Neuronal stem cell (in vitro differentiated cells): Measurements from ENCODE around the gene PTPRE.

ENCODE experiments used
- DNase-seq: peaks from one replicate; pipeline ENCODE4 v3.0.0-alpha.2; 2013; ENCODE audit warnings: low spot score
- H2AFZ ChIP-seq: one replicate; pipeline ENCODE4 v1.6.1; 2013; ENCODE audit warnings: mild to moderate bottlenecking, low read length, inconsistent platforms
- H2AK5ac ChIP-seq: 2 replicates; pipeline ENCODE4 v1.6.1; 2013; ENCODE audit warnings: low read depth, mild to moderate bottlenecking, inconsistent platforms, low read length, moderate library complexity, mixed read lengths
- H2BK120ac ChIP-seq: 2 replicates; pipeline ENCODE4 v1.6.1; 2013; ENCODE audit warnings: low read depth, mild to moderate bottlenecking, inconsistent platforms, low read length, moderate library complexity, mixed read lengths
- H2BK12ac ChIP-seq: one replicate; pipeline ENCODE4 v1.6.1; 2013; ENCODE audit warnings: low read length, inconsistent platforms
- H2BK15ac ChIP-seq: 2 replicates; pipeline ENCODE4 v1.6.1; 2013; ENCODE audit warnings: mild to moderate bottlenecking, low read length, inconsistent platforms, mixed read lengths
- H2BK5ac ChIP-seq: one replicate; pipeline ENCODE4 v1.6.1; 2013; ENCODE audit warnings: inconsistent platforms, mild to moderate bottlenecking, low read length, moderate library complexity
- H3K14ac ChIP-seq: one replicate; pipeline ENCODE4 v1.6.1; 2013; ENCODE audit warnings: low read length, inconsistent platforms
- H3K18ac ChIP-seq: 2 replicates; pipeline ENCODE4 v1.6.1; 2013; ENCODE audit warnings: low read length, inconsistent platforms
- H3K23ac ChIP-seq: 2 replicates; pipeline ENCODE4 v1.6.1; 2013; ENCODE audit warnings: low read depth, mild to moderate bottlenecking, mixed read lengths, low read length, inconsistent platforms; ENCODE audit not compliant: poor library complexity
- H3K27ac ChIP-seq: replicated peaks from 3 replicates; pipeline ENCODE4 v1.5.1; 2013; ENCODE audit warnings: low read length, inconsistent platforms
- H3K27me3 ChIP-seq, 3 experiments: 2 replicates each; pipeline ENCODE4 v1.6.1; 2013; ENCODE audit warnings: low read length in 3 of 3, mild to moderate bottlenecking in 2 of 3, inconsistent platforms in 1 of 3, low read depth in 1 of 3, mixed read lengths in 1 of 3, moderate library complexity in 1 of 3; ENCODE audit not compliant: control insufficient read depth in 3 of 3, insufficient read depth in 3 of 3
- H3K36me3 ChIP-seq, 2 donors: replicated peaks in 1 of 2; 2 replicates each; pipeline ENCODE4 v1.6.1; 2013; ENCODE audit warnings: low read length in 2 of 2; ENCODE audit not compliant: control insufficient read depth in 2 of 2, insufficient read depth in 2 of 2
- H3K4ac ChIP-seq: 2 replicates; pipeline ENCODE4 v1.6.1; 2013; ENCODE audit warnings: inconsistent platforms, mild to moderate bottlenecking, low read length, moderate library complexity
- H3K4me1 ChIP-seq, 2 donors: 1 replicate in 1 of 2; 2 replicates in 1 of 2; pipeline ENCODE4 v1.6.1; 2013; ENCODE audit warnings: low read length in 2 of 2, low read depth in 1 of 2; ENCODE audit not compliant: control insufficient read depth in 2 of 2, insufficient read depth in 1 of 2
- H3K4me2 ChIP-seq: one replicate; pipeline ENCODE4 v1.6.1; 2013; ENCODE audit warnings: mild to moderate bottlenecking, low read length, inconsistent platforms; ENCODE audit not compliant: insufficient read depth, poor library complexity, severe bottlenecking
- H3K4me3 ChIP-seq, 2 donors: 2 replicates each; pipeline ENCODE4 v1.5.1; 2013; ENCODE audit warnings: low read length in 2 of 2, mild to moderate bottlenecking in 2 of 2, inconsistent platforms in 1 of 2, moderate library complexity in 1 of 2
- H3K79me1 ChIP-seq: one replicate; pipeline ENCODE4 v1.6.1; 2013; ENCODE audit warnings: low read depth, mild to moderate bottlenecking, inconsistent platforms, low read length, moderate library complexity
- H3K9ac ChIP-seq: one replicate; pipeline ENCODE4 v1.6.1; 2013; ENCODE audit warnings: mild to moderate bottlenecking, low read depth, low read length, inconsistent platforms; ENCODE audit not compliant: poor library complexity
- H3K9me3 ChIP-seq, 2 donors: replicated peaks in 1 of 2; 2 replicates each; pipeline versions ENCODE3 to v1.6.1; 2013; ENCODE audit warnings: low read length in 2 of 2, mild to moderate bottlenecking in 2 of 2, inconsistent platforms in 1 of 2, low read depth in 1 of 2, mixed read lengths in 1 of 2, moderate library complexity in 1 of 2; ENCODE audit not compliant: control insufficient read depth in 2 of 2, insufficient read depth in 1 of 2
- H4K8ac ChIP-seq: one replicate; pipeline ENCODE4 v1.6.1; 2013; ENCODE audit warnings: low read depth, mild to moderate bottlenecking, inconsistent platforms, low read length, moderate library complexity
- H4K91ac ChIP-seq: one replicate; pipeline ENCODE4 v1.6.1; 2013; ENCODE audit warnings: low read length, low read depth, mild to moderate bottlenecking, inconsistent platforms; ENCODE audit not compliant: poor library complexity
- WGBS, 2 donors: extraction: QIAGEN DNeasy Blood & Tissue Kit; methylation state at CpG; one replicate each; pipeline ENCODE4 v1.1.7; 2013; ENCODE audit warnings: missing lambda C conversion rate in 2 of 2, mixed read lengths in 1 of 2; ENCODE audit not compliant: insufficient read length in 2 of 2, insufficient replicate concordance in 1 of 2; ENCODE audit errors: extremely low coverage in 2 of 2; 5-methylcytosine and 5-hydroxymethylcytosine counted together

Gene PTPRE

GRCh38 chr10:127894146-127894545, 12.8 kb upstream of the PTPRE start:
- no CpG with 5 or more reads among the region's 1 CpG for WGBS, 2 donors
- Histone ChIP-seq H3K4ac (no peak overlapping the region), H4K91ac (no peak overlapping the region), H2BK5ac (no peak overlapping the region), H2AFZ (no peak overlapping the region), H3K23ac (no peak overlapping the region), H3K27ac (no peak overlapping the region), H3K9ac (no peak overlapping the region), H3K36me3 (no peaks in the 10 kb centered on the region), H2BK15ac (no peak overlapping the region), H4K8ac (no peak overlapping the region), H3K9me3 (no peaks in the 10 kb centered on the region), H3K14ac (no peak overlapping the region), H2BK120ac (no peak overlapping the region), H3K4me2 (no peak overlapping the region), H3K18ac (no peak overlapping the region), H3K27me3 (peaks cover 0 to 3% (median 0%) of the 10 kb centered on the region in 3 experiments), H2AK5ac (no peak overlapping the region), H3K4me3 (no peak overlapping the region), H3K79me1 (no peaks in the 10 kb centered on the region), H3K4me1 (no peaks in the 10 kb centered on the region), H2BK12ac (no peak overlapping the region)
- no peak for DNase-seq

GRCh38 chr10:127896590-127896989, 10.3 kb upstream of the PTPRE start:
- Histone ChIP-seq H3K23ac (no peak overlapping the region), H3K18ac (no peak overlapping the region), H3K4me1 (no peaks in the 10 kb centered on the region), H3K27me3 (no peaks in the 10 kb centered on the region), H3K27ac (no peak overlapping the region), H2BK15ac (no peak overlapping the region), H2BK12ac (no peak overlapping the region), H2BK5ac (no peak overlapping the region), H3K79me1 (no peaks in the 10 kb centered on the region), H2AK5ac (no peak overlapping the region), H3K36me3 (no peaks in the 10 kb centered on the region), H4K91ac (no peak overlapping the region), H3K4me2 (no peak overlapping the region), H2BK120ac (no peak overlapping the region), H3K4ac (no peak overlapping the region), H3K4me3 (no peak overlapping the region), H3K9ac (no peak overlapping the region), H2AFZ (no peak overlapping the region), H3K9me3 (no peaks in the 10 kb centered on the region), H3K14ac (no peak overlapping the region), H4K8ac (no peak overlapping the region)
- no peak for DNase-seq

- H3K9ac ChIP-seq, result no peak overlapping the region
- H2BK12ac ChIP-seq, result no peak overlapping the region
- no peak for DNase-seq
- no peaks in the 10 kb centered on the region for H3K27me3 ChIP-seq
- no peak overlapping the region for H2BK5ac ChIP-seq
- no peak overlapping the region for H2BK120ac ChIP-seq
- WGBS, 2 donors, result no CpG with 5 or more reads among the region's 2 CpGs
- no peak overlapping the region for H3K4me2 ChIP-seq
- no peak overlapping the region for H3K4me3 ChIP-seq
- H3K27ac ChIP-seq, result no peak overlapping the region
- no peaks in the 10 kb centered on the region for H3K4me1 ChIP-seq
- no peak overlapping the region for H2AFZ ChIP-seq
- H4K91ac ChIP-seq, result no peak overlapping the region
- no peak overlapping the region for H2BK15ac ChIP-seq
- H3K36me3 ChIP-seq, result no peaks in the 10 kb centered on the region
- H3K23ac ChIP-seq, result no peak overlapping the region
- H3K9me3 ChIP-seq, result no peaks in the 10 kb centered on the region
- H3K14ac ChIP-seq, result no peak overlapping the region
- H3K79me1 ChIP-seq, result no peaks in the 10 kb centered on the region
- H3K4ac ChIP-seq, result no peak overlapping the region
- H4K8ac ChIP-seq, result no peak overlapping the region
- no peak overlapping the region for H2AK5ac ChIP-seq
- no peak overlapping the region for H3K18ac ChIP-seq
Observed at GRCh38 chr10:127897177-127897576, 9.7 kb upstream of the PTPRE start.

GRCh38 chr10:127899766-127900387, 7.0 kb upstream of the PTPRE start:
- no peak overlapping the region for H2BK120ac ChIP-seq
- no CpG with 5 or more reads among the region's 3 CpGs for WGBS, 2 donors
- peak overlapping the region in 1 of 2 donors; percentile 5 for H3K4me3 ChIP-seq
- H2AFZ ChIP-seq, result no peak overlapping the region
- H2BK12ac ChIP-seq, result no peak overlapping the region
- no peak overlapping the region for H3K4ac ChIP-seq
- H3K9ac ChIP-seq, result no peak overlapping the region
- H4K8ac ChIP-seq, result no peak overlapping the region
- no peak overlapping the region for H4K91ac ChIP-seq
- no peak overlapping the region for H3K18ac ChIP-seq
- no peak overlapping the region for H2BK5ac ChIP-seq
- no peak for DNase-seq
- H2AK5ac ChIP-seq, result no peak overlapping the region
- H3K9me3 ChIP-seq, result no peaks in the 10 kb centered on the region
- H3K14ac ChIP-seq, result no peak overlapping the region
- no peak overlapping the region for H3K27ac ChIP-seq
- H3K27me3 ChIP-seq, result peaks cover 0 to 10% (median 0%) of the 10 kb centered on the region in 3 experiments
- no peak overlapping the region for H2BK15ac ChIP-seq
- no peak overlapping the region for H3K4me2 ChIP-seq
- H3K36me3 ChIP-seq, result no peaks in the 10 kb centered on the region
- H3K23ac ChIP-seq, result no peak overlapping the region
- H3K79me1 ChIP-seq, result no peaks in the 10 kb centered on the region
- no peaks in the 10 kb centered on the region for H3K4me1 ChIP-seq
